Measurements from ENCODE around the gene CERS6. TPM values are rescaled to one million over a fixed set of nuclear protein-coding genes. Genes with fewer than 3 reads are reported as not detected.

CERS6 gene
- total and polyA plus RNA-seq, 10 of the 15 experiments (the other 5 are each of a cell fraction or from before 2014, with no cell fraction given): 1.3 to 20.4 (median 14.1) TPM

GRCh38 chr2:168683996-168684395, 227.9 kb downstream of the CERS6 start:
- Histone ChIP-seq H3K36me3 (ENCODE audit: control insufficient read depth in 2 of 2, insufficient read depth in 2 of 2, low read length in 1 of 2) (peaks cover 0 to 2% of the 10 kb centered on the region in 2 experiments; a peak in 1 of 4 replicates), H4K20me1 (ENCODE audit: control insufficient read depth, insufficient read depth) (no peaks in the 10 kb centered on the region), H3K9ac (ENCODE audit: control insufficient read depth, insufficient read depth, low read length) (no peak overlapping the region), H2AFZ (ENCODE audit: control insufficient read depth, low read depth, low read length) (no peak overlapping the region), H3K4me1 (ENCODE audit: control insufficient read depth, insufficient read depth, low read length) (no peaks in the 10 kb centered on the region), H3K27ac (ENCODE audit: control insufficient read depth, insufficient read depth) (no peak overlapping the region), H3K4me2 (ENCODE audit: control insufficient read depth, insufficient read depth) (no peak overlapping the region), H3K79me2 (ENCODE audit: control insufficient read depth, insufficient read depth, low read length) (no peaks in the 10 kb centered on the region), H3K9me3 (replicated peaks; ENCODE audit: control insufficient read depth, insufficient read depth, low read length) (no peaks in the 10 kb centered on the region), H3K27me3 (replicated peaks in 1 of 2; ENCODE audit: control insufficient read depth in 2 of 2, insufficient read depth in 2 of 2, low read length in 1 of 2) (no peaks in the 10 kb centered on the region), H3K4me3 (no peak overlapping the region)
- ChIA-PET RAD21 (ENCODE audit: unreplicated experiment) (no interaction called here), POLR2A (no interaction called here), CTCF (no interaction called here), SMC1A (ENCODE audit: uncharacterized antibody, unreplicated experiment) (no interaction called here)
- WGBS (ENCODE audit: insufficient coverage, insufficient replicate concordance, low lambda C conversion rate, missing lambda C conversion rate): 100% methylated on average over 1 of the region's 1 CpG
- FAIRE-seq (no peak), ATAC-seq (no peak), DNase-seq (ENCODE audit: low read depth, low spot score) (no peak)
- in situ Hi-C loops (cut with MboI) (no loop called here), intact Hi-C loops (cut with micrococcal nuclease; ENCODE audit: unreplicated experiment) (no loop called here)
- BruUV-seq (replicated peaks): no TSS peak
- no peak for TF ChIP-seq EP300 (IDR thresholded peaks at IDR 0.05; ENCODE audit: borderline replicate concordance in 1 of 2, control insufficient read depth in 1 of 2, low read depth in 2 of 2, low read length in 2 of 2)
- no peak for TF ChIP-seq E2F8 (IDR thresholded peaks at IDR 0.05; ENCODE audit: low read depth, partially characterized antibody)
- no peak for TF ChIP-seq BACH1 (IDR thresholded peaks at IDR 0.05; ENCODE audit: borderline replicate concordance)
- no peak for TF ChIP-seq MAX (IDR thresholded peaks at IDR 0.05; ENCODE audit: low read depth, low read length)

All from GM12878 (cell line).